ENCODE measurements around the gene SIGLEC9.

Gene SIGLEC9

DNA sequence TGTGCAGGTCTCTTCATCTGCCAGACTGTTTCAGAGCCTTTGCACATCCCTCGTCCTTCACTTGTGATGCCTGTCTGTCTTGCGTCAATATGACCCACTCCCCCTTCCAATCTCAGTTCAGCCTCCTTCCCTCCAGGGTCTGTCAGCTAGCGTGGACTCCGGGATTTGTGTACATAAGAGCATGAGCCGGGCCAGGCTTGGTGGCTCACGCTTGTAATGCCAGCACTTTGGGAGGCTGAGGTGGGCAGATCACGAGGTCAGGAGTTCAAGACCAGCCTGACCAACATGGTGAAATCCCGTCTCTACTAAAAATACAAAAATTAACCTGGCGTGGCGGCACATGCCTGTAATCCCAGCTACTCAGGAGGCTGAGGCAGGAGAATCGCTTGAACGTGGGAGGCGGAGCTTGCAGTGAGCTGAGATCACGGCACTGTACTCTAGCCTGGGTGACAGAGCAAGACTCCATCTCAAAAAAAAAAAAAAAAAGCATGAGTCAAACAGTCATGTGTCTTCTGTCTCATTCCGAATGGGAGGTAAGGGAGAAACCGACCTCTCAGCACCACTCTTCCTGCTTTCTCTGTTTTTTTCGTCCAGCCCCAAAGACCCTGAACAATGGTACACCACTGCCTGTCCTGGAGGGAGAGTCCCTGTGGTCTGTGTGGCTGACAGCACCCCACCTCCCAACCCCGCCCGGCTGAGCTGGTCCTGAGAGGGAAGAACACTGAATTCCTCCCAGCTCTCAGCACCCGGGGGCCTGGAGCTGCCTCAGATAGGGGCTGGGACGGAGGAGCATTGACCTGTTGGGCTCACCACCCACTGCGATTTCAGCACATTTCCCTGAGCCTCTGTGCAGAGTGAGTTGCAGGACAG is 2.4 kb upstream of the SIGLEC9 start:
- H3K4me3 ChIP-seq (ENCODE audit: low read depth, low read length): no peak overlapping the region
- TF ChIP-seq CTCF (conservative IDR thresholded peaks at IDR 0.05; ENCODE audit: low read depth, low read length): no peak

GRCh38 chr19:51123381-51123800 is 1.3 kb upstream of the SIGLEC9 start:
- no peak overlapping the region for H3K4me3 ChIP-seq (ENCODE audit: low read depth, low read length)
- no peak for TF ChIP-seq CTCF (conservative IDR thresholded peaks at IDR 0.05; ENCODE audit: low read depth, low read length)
- DNase-seq (ENCODE audit: low read depth): peak; percentile 26

More for the DNA sequence above, 2.4 kb upstream of the SIGLEC9 start:
- DNase-seq (ENCODE audit: low read depth): peak; percentile 80

- no peak for DNase-seq (ENCODE audit: low read depth)
- no peak overlapping the region for H3K4me3 ChIP-seq (ENCODE audit: low read depth, low read length)
- no peak for TF ChIP-seq CTCF (conservative IDR thresholded peaks at IDR 0.05; ENCODE audit: low read depth, low read length)
Observed at GRCh38 chr19:51123802-51124201, 904 bp upstream of the SIGLEC9 start.

GRCh38 chr19:51124216-51124615 is 490 bp upstream of the SIGLEC9 start:
- H3K4me3 ChIP-seq (ENCODE audit: low read depth, low read length): no peak overlapping the region
- no peak for TF ChIP-seq CTCF (conservative IDR thresholded peaks at IDR 0.05; ENCODE audit: low read depth, low read length)

DNA sequence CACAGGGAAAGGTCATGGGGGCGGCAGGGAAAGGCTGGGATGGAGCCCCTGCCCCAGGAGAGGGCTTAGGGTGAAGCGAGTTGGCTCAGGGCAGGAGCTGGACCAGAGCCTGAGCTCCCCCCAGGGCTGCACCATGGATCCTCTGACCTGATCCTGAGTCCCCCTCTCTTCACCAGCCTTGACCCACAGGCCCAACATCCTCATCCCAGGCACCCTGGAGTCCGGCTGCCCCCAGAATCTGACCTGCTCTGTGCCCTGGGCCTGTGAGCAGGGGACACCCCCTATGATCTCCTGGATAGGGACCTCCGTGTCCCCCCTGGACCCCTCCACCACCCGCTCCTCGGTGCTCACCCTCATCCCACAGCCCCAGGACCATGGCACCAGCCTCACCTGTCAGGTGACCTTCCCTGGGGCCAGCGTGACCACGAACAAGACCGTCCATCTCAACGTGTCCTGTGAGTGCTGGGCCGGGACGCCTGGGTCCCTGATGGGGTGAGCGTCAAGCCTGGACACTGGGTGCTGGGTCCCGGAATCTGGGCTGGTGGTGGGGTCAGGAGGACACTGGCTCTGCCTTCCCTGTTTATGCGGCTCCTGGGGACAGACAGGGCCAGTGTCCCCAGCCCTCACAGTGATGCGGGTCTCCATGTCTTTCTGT is 842 bp downstream of the SIGLEC9 start:
- no peak for DNase-seq (ENCODE audit: low read depth)
- no peak for TF ChIP-seq CTCF (conservative IDR thresholded peaks at IDR 0.05; ENCODE audit: low read depth, low read length)
- H3K4me3 ChIP-seq (ENCODE audit: low read depth, low read length): no peak overlapping the region

More at GRCh38 chr19:51124216-51124615, 490 bp upstream of the SIGLEC9 start:
- DNase-seq (ENCODE audit: low read depth): no peak

GRCh38 chr19:51127032-51127431 is 2.3 kb downstream of the SIGLEC9 start:
- TF ChIP-seq CTCF (conservative IDR thresholded peaks at IDR 0.05; ENCODE audit: low read depth, low read length): no peak
- no peak overlapping the region for H3K4me3 ChIP-seq (ENCODE audit: low read depth, low read length)
- no peak for DNase-seq (ENCODE audit: low read depth)
